ENCODE data around the gene S100A6. TPM values are rescaled to one million over a fixed set of nuclear protein-coding genes. Genes with fewer than 3 reads are reported as not detected.

Gene S100A6
- total RNA-seq, 4 donors from 2014 or later: 219 to 881 (median 433) TPM

GRCh38 chr1:153519242-153519641, 16.5 kb downstream of the S100A6 start:
- Histone ChIP-seq H3K9me3 (no peaks in the 10 kb centered on the region), H3K4me3 (no peak overlapping the region), H3K27me3 (no peaks in the 10 kb centered on the region), H3K4me1 (peaks cover 10 to 27% (median 17%) of the 10 kb centered on the region in 4 donors), H3K27ac (no peak overlapping the region), H3K36me3 (no peaks in the 10 kb centered on the region)
- TF ChIP-seq CTCF (IDR thresholded peaks at IDR 0.05) (no peak), POLR2A (IDR thresholded peaks at IDR 0.05) (no peak)
- DNase-seq: no peak
- 60 to 82% methylated on average over 1 to 3 of the region's 3 CpGs for WGBS, 2 donors (ENCODE audit: low coverage in 1 of 2)
- in situ Hi-C loops (cut with MboI; ENCODE audit: low pct_ligation_motif_present in 1 of 4, low pct_unique_long_range_greater_than_20kb in 1 of 4, low sequenced_read_pairs in 3 of 4): loop anchor here in 3 of 4 donors (25.0 kb wide), 2 partner anchors 218 to 468 kb away; partner anchors contain the start of genes JTB (in 3 of the 3), RAB13 (in 3 of the 3), RPS27 (in 3 of the 3) and INTS3 (in 1 of the 3)
- intact Hi-C loops (cut with DNase I; ENCODE audit: low total_unique reads): no loop called here

GRCh38 chr1:153515504-153516394, 20.0 kb downstream of the S100A6 start:
- intact Hi-C loops (cut with DNase I; ENCODE audit: low total_unique reads): no loop called here
- H3K27ac ChIP-seq: peak overlapping the region; percentile 82 to 93 (median 87)

GRCh38 chr1:153513666-153514065, 22.1 kb downstream of the S100A6 start:
- no peak overlapping the region for H3K27ac ChIP-seq
- 89 to 90% methylated on average over 6 to 7 of the region's 7 CpGs for WGBS, 2 donors (ENCODE audit: low coverage in 1 of 2)
- H3K4me1 ChIP-seq: peaks cover 10 to 42% (median 18%) of the 10 kb centered on the region in 4 donors
- no peak for DNase-seq
- in situ Hi-C loops (cut with MboI; ENCODE audit: low pct_ligation_motif_present in 1 of 4, low pct_unique_long_range_greater_than_20kb in 1 of 4, low sequenced_read_pairs in 3 of 4) (loop anchor here in 3 of 4 donors (5.0 to 25.0 kb wide), 3 partner anchors 54 to 474 kb away; partner anchors contain the start of genes JTB (in 3 of the 3), RAB13 (in 3 of the 3), RPS27 (in 3 of the 3) and S100A2 (in 2 of the 3)), intact Hi-C loops (cut with DNase I; ENCODE audit: low total_unique reads) (loop anchor here (5.0 kb wide), 1 partner anchor 54 kb away; the partner anchor contains the start of gene S100A2)
- TF ChIP-seq CTCF (IDR thresholded peaks at IDR 0.05) (no peak), POLR2AphosphoS5 (IDR thresholded peaks at IDR 0.05) (no peak), EP300 (IDR thresholded peaks at IDR 0.05; ENCODE audit: low read depth) (no peak), POLR2A (IDR thresholded peaks at IDR 0.05) (no peak)
- no peaks in the 10 kb centered on the region for H3K27me3 ChIP-seq
- no peak overlapping the region for H3K4me3 ChIP-seq
- H3K9me3 ChIP-seq: no peaks in the 10 kb centered on the region
- H3K36me3 ChIP-seq: no peaks in the 10 kb centered on the region

More at GRCh38 chr1:153515504-153516394, 20.0 kb downstream of the S100A6 start:
- Histone ChIP-seq H3K9me3 (no peaks in the 10 kb centered on the region), H3K4me1 (peaks cover 10 to 43% (median 18%) of the 10 kb centered on the region in 4 donors), H3K36me3 (no peaks in the 10 kb centered on the region), H3K4me3 (no peak overlapping the region), H3K27me3 (no peaks in the 10 kb centered on the region)
- 42% methylated on average over 8 of the region's 8 CpGs; no CpG with 5 or more reads in 1 of the 2 donors for WGBS, 2 donors (ENCODE audit: low coverage in 1 of 2)
- TF ChIP-seq POLR2A (IDR thresholded peaks at IDR 0.05) (peak; percentile 78), CTCF (IDR thresholded peaks at IDR 0.05) (no peak), EP300 (IDR thresholded peaks at IDR 0.05; ENCODE audit: low read depth) (no peak), POLR2AphosphoS5 (IDR thresholded peaks at IDR 0.05) (peak; percentile 71 to 84 (median 81))
- in situ Hi-C loops (cut with MboI; ENCODE audit: low pct_ligation_motif_present in 1 of 4, low pct_unique_long_range_greater_than_20kb in 1 of 4, low sequenced_read_pairs in 3 of 4): loop anchor here in 3 of 4 donors (25.0 kb wide), 2 partner anchors 222 to 472 kb away; partner anchors contain the start of genes JTB (in 3 of the 3), RAB13 (in 3 of the 3), RPS27 (in 3 of the 3) and INTS3 (in 1 of the 3)
- DNase-seq: peak; percentile 91

GRCh38 chr1:153513023-153513422, 22.8 kb downstream of the S100A6 start:
- Histone ChIP-seq H3K9me3 (no peaks in the 10 kb centered on the region), H3K4me1 (peaks cover 10 to 43% (median 18%) of the 10 kb centered on the region in 4 donors), H3K27me3 (no peaks in the 10 kb centered on the region), H3K27ac (peak overlapping the region in 1 of 4 donors; percentile 19), H3K4me3 (no peak overlapping the region), H3K36me3 (no peaks in the 10 kb centered on the region)
- in situ Hi-C loops (cut with MboI; ENCODE audit: low pct_ligation_motif_present in 1 of 4, low pct_unique_long_range_greater_than_20kb in 1 of 4, low sequenced_read_pairs in 3 of 4): loop anchor here in 3 of 4 donors (5.0 to 25.0 kb wide), 3 partner anchors 54 to 474 kb away; partner anchors contain the start of genes JTB (in 3 of the 3), RAB13 (in 3 of the 3), RPS27 (in 3 of the 3) and S100A2 (in 2 of the 3)
- 56% methylated on average over 3 of the region's 3 CpGs; no CpG with 5 or more reads in 1 of the 2 donors for WGBS, 2 donors (ENCODE audit: low coverage in 1 of 2)
- DNase-seq: no peak
- intact Hi-C loops (cut with DNase I; ENCODE audit: low total_unique reads): loop anchor here (5.0 kb wide), 1 partner anchor 54 kb away; the partner anchor contains the start of gene S100A2
- TF ChIP-seq CTCF (IDR thresholded peaks at IDR 0.05) (no peak), POLR2A (IDR thresholded peaks at IDR 0.05) (no peak), POLR2AphosphoS5 (IDR thresholded peaks at IDR 0.05) (no peak)
